Measurements from ENCODE around the gene CD63.

CD63 gene

DNA sequence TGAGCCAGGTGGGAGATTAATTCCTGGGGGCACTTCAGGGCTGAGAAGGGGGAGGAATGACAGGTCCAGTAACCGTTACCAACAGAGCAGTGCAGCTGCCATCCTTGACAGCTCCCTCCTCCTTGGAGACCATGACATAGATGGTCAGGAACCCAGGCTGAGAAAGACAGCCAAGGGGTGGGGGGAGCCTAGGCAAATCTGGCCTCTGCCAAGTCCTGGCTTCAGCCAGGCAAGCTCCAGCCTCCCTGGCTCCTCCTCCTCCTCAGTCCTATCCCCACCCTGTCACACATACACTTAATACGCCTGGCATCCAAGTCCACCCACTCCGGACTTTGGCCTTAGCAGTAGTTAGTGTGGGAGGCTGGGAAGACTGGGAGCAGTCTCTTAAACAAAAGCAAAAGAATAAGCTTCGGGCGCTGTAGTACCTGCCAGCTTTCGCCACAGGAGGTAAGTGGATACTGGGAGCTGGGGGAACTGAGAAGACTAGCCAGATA is 8.7 kb downstream of the CD63 start, which contains the start of gene RDH5:
Gene RDH5 (plus strand): TSS at position 323 of the 494 bp plus-strand sequence. CDS start 792 bp downstream, outside the sequence.
- no peak for DNase-seq

DNA sequence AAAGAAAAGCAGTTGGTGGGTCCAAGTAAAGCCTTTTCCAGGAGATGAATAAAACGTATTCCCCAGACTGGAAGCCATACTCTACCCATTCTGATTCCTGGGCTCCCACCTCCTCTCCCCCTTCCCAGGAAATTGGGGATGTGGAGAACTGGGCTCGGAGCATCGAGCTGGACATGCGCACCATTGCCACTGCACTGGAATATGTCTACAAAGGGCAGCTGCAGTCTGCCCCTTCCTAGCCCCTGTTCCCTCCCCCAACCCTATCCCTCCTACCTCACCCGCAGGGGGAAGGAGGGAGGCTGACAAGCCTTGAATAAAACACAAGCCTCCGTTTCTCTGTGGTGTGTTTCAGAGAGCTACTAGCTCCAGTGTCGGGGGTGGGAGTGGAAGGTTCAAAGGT is 9.4 kb downstream of the CD63 start:
- no peak for DNase-seq

GRCh38 chr12:55718624-55719275 is 10.1 kb downstream of the CD63 start:
- no peak for DNase-seq

DNA sequence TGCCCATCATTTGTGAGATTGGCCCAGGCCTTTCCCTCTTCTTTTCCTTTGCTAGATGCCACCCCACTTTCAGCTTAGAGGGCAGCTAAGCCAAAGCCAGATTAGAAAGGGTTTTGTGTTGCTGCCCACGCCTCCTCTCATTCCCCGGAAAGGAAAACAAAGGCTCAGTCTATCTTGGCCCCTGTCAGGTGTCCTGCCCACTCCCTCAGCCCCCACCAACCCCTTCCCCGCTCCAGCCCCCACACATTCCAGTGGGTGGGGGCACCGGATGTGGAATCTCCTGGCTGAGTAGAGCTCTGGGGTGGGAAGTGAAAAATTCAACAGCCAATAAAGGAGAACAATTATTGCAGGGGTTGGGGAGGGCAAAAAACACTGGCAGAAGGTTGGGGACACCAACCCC is 10.8 kb downstream of the CD63 start:
- DNase-seq, result no peak

GRCh38 chr12:55717011-55718007 is 11.5 kb downstream of the CD63 start:
- DNase-seq, result no peak

DNA sequence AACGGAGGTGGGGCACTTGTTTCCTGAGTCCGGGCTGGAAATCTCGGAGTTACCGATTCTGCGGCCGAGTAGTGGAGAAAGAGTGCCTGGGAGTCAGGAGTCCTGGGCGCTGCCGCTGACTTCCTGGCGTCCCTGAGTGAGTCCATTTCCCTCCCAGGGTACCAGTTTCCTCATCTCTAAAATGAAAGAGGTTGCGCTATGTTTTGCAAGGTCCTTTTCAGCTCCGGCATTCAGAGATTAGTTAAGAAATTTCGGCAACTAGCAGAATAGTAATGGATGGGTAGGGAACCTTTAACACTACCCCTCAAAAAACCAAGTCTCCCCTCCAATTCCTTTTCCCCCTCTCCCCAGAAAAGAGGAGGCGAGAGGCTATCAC is 12.2 kb downstream of the CD63 start:
- DNase-seq, result no peak

GRCh38 chr12:55715833-55716581 is 12.8 kb downstream of the CD63 start, which contains the start of gene BLOC1S1:
BLOC1S1 (plus strand) TSS chr12:55716046; CDS start chr12:55716052, 6 bp downstream.
- peak; percentile 97 for DNase-seq

GRCh38 chr12:55715169-55715764 is 13.5 kb downstream of the CD63 start:
- no peak for DNase-seq

GRCh38 chr12:55713721-55714120 is 15.1 kb downstream of the CD63 start:
- no peak for DNase-seq

DNA sequence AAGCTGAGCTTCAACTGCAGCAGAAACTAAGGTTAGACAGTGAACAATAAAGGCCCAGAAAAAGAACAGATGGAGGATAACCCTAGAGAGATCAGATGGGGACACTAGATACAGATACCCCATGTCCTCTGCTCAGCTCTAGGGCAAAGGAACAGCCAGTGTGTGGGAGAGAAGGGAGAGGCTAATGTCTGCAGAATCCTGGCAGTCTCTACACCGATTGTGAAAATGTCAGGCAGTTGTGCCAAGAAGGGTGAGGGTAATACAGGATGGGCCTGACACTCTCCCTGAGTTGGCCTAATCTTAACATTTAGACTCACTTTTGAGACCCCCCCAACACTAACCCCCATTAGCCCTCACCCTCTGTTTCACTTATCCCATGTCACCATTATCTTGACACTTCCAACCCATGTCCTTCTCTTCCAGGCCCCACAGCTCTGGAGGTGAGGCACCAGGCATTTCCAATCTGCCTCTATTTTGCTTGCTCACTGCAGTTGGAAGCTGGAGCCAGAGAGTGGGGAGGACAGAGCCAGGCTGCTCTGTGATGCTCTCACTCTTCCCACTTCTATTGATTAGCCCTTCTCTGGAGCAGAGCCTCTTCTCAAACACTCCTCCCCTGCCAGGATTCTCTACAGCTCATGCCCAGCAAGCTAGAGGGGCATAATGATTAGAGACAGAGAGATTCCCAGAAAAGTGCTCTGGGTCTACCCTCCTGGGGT is 16.0 kb downstream of the CD63 start:
- no peak for DNase-seq

DNA sequence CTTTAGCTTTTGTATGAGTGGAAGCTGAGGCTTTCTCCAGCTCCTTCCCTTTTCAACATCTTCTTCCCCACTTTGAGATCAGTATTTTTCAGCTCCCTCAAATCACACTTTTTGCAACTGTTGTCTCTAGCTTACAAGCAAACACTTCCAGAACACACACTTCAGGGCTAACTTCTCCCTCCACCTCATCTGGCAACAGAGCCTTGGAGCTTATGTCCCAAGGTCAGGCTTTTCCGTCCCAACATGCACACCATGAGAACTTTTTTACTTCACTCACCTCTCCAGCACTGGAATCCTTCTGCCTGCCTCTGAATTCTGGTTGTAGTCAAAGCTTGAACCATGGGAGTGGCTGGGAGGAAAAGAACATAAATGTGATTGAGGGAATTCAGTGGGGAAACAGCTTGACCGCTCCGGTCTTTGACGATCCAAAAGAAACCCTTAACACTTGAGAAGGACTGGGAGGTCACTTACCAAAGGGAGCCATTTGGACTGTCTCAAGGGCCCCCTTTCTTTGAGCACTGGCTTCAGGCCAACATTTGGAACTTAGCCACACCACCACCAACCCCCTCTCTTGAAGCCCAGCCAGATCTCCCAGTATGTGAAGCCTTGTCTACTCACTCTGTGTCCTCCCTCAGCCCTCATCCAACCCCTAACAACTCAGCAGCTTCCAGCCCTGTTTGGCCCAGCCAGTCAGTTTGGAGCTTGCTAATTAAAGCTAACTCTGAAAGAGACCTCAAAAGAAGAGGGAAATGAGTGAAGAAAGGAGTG is 16.8 kb downstream of the CD63 start:
- DNase-seq, result no peak

DNA sequence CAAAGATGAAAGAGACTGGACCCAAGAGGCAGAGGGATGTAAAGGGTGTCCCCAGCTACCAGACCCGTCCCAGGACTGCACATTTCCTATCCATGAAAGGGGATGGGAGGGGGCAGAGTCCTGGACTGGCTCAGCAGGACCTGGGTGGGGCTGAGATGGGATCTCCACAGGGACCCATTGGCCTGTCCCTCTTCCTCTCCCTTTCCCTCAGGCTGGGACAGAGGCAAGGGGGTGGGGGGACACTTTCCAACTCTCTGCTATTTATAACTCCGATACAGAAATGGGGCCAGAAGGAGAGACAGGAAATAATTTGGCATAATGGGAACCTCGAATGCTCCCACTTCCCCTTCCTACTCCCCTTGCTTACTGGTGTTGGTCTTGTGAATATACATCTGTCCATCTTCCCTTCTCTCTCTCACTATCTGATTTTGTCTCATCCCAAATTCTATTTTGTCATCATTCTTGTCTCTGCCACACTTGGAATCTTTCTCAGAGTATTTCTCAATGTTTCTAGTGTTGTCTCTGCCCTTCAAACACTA is 20.0 kb downstream of the CD63 start:
- DNase-seq, result no peak

DNA sequence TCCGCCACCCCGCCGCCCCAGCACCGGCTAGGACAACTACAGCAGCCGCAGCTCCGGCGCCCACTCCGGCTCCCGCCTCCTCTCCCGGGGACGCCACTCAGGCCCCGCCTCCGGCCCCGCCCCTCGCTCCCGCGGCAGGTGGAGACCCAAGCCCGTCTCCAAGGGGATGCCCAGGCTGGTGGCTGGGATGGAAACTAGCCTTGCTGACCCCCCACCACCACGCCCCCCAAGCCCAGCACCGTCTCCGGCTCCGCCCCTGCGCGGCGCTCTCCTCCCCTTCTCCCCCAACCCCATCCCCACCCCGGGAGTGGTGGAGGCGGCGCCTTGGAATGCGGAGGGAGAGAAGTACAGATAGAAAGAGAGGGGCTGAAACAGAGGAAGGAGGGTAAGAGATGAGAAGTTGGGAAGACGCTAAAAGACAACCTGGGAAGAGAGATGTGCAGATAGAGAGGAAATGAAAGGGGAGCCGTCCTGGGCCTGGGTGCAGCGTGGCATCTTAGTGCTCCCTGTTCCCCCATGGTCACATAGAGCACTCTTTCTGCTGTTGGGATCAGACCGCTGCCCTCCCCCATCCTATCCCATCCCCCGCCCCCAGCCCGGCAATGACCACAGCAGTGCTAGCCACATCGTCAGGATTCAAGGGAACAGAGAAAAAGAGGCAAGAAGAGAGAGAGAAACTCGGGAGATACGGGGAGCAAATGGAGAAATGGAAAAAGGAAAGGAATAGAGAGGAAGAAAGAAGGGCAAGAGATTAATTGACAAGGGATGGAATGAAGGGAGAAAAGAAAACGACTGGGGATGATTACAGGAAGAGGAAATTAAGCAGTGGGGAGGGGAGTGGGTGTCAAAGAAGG is 20.7 kb downstream of the CD63 start, which contains the start of gene ITGA7:
Gene ITGA7 (minus strand): TSS at position 64 of the 854 bp plus-strand sequence. CDS start 222 bp downstream, outside the sequence.
- peak; percentile 83 for DNase-seq

GRCh38 chr12:55707219-55707671 is 21.6 kb downstream of the CD63 start:
- DNase-seq, result no peak

GRCh38 chr12:55706568-55707218 is 22.1 kb downstream of the CD63 start:
- no peak for DNase-seq

DNA sequence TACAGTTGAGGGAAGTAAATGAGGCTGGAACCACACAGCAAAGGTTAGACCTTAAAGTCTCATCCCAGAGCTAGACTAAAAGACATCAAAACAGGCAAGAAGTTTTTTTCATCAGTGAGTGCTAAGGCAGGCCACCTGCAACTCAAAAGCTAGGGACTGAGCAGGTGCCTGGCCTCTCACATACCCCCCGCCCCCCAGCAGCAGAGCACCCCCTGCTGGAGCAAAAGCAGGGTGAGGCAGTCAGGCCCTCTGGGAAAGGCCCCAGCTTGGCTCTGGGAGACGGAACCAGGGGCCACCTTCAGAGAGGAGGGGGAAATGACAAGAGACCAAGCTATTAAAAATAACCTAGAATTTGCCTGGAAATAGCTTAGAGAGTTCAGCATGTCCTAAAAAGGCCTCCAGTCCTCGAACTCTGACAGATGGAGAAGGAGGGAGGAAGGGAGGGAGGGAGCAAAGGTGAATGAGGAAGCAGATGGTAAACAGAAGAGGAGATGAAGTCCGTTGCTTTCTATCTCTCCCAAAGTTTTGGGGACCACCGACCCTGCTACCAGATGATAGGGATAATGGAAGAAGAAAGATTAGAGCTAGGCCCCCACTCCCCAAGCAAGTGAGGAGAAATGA is 22.9 kb downstream of the CD63 start:
- DNase-seq, result no peak

GRCh38 chr12:55704824-55705718 is 23.7 kb downstream of the CD63 start:
- DNase-seq, result no peak
